Neuronal stem cell (in vitro differentiated cells): ENCODE results near the gene LMTK2. TPM values are rescaled to one million over a fixed set of nuclear protein-coding genes. Genes with fewer than 3 reads are reported as not detected.
A peak's percentile ranks its signal among the peaks of the same experiment; 100 is the strongest.

Source experiments
- DNase-seq: peaks from one replicate; pipeline ENCODE4 v3.0.0-alpha.2; 2013; ENCODE audit warnings: low spot score
- H2AFZ ChIP-seq: one replicate; pipeline ENCODE4 v1.6.1; 2013; ENCODE audit warnings: mild to moderate bottlenecking, low read length, inconsistent platforms
- H2AK5ac ChIP-seq: 2 replicates; pipeline ENCODE4 v1.6.1; 2013; ENCODE audit warnings: low read depth, mild to moderate bottlenecking, inconsistent platforms, low read length, moderate library complexity, mixed read lengths
- H2BK120ac ChIP-seq: 2 replicates; pipeline ENCODE4 v1.6.1; 2013; ENCODE audit warnings: low read depth, mild to moderate bottlenecking, inconsistent platforms, low read length, moderate library complexity, mixed read lengths
- H2BK12ac ChIP-seq: one replicate; pipeline ENCODE4 v1.6.1; 2013; ENCODE audit warnings: low read length, inconsistent platforms
- H2BK15ac ChIP-seq: 2 replicates; pipeline ENCODE4 v1.6.1; 2013; ENCODE audit warnings: mild to moderate bottlenecking, low read length, inconsistent platforms, mixed read lengths
- H2BK5ac ChIP-seq: one replicate; pipeline ENCODE4 v1.6.1; 2013; ENCODE audit warnings: inconsistent platforms, mild to moderate bottlenecking, low read length, moderate library complexity
- H3K14ac ChIP-seq: one replicate; pipeline ENCODE4 v1.6.1; 2013; ENCODE audit warnings: low read length, inconsistent platforms
- H3K18ac ChIP-seq: 2 replicates; pipeline ENCODE4 v1.6.1; 2013; ENCODE audit warnings: low read length, inconsistent platforms
- H3K23ac ChIP-seq: 2 replicates; pipeline ENCODE4 v1.6.1; 2013; ENCODE audit warnings: low read depth, mild to moderate bottlenecking, mixed read lengths, low read length, inconsistent platforms; ENCODE audit not compliant: poor library complexity
- H3K27ac ChIP-seq: replicated peaks from 3 replicates; pipeline ENCODE4 v1.5.1; 2013; ENCODE audit warnings: low read length, inconsistent platforms
- H3K27me3 ChIP-seq, 3 experiments: 2 replicates each; pipeline ENCODE4 v1.6.1; 2013; ENCODE audit warnings: low read length in 3 of 3, mild to moderate bottlenecking in 2 of 3, inconsistent platforms in 1 of 3, low read depth in 1 of 3, mixed read lengths in 1 of 3, moderate library complexity in 1 of 3; ENCODE audit not compliant: control insufficient read depth in 3 of 3, insufficient read depth in 3 of 3
- H3K36me3 ChIP-seq, 2 donors: replicated peaks in 1 of 2; 2 replicates each; pipeline ENCODE4 v1.6.1; 2013; ENCODE audit warnings: low read length in 2 of 2; ENCODE audit not compliant: control insufficient read depth in 2 of 2, insufficient read depth in 2 of 2
- H3K4ac ChIP-seq: 2 replicates; pipeline ENCODE4 v1.6.1; 2013; ENCODE audit warnings: inconsistent platforms, mild to moderate bottlenecking, low read length, moderate library complexity
- H3K4me1 ChIP-seq, 2 donors: 1 replicate in 1 of 2; 2 replicates in 1 of 2; pipeline ENCODE4 v1.6.1; 2013; ENCODE audit warnings: low read length in 2 of 2, low read depth in 1 of 2; ENCODE audit not compliant: control insufficient read depth in 2 of 2, insufficient read depth in 1 of 2
- H3K4me2 ChIP-seq: one replicate; pipeline ENCODE4 v1.6.1; 2013; ENCODE audit warnings: mild to moderate bottlenecking, low read length, inconsistent platforms; ENCODE audit not compliant: insufficient read depth, poor library complexity, severe bottlenecking
- H3K4me3 ChIP-seq, 2 donors: 2 replicates each; pipeline ENCODE4 v1.5.1; 2013; ENCODE audit warnings: low read length in 2 of 2, mild to moderate bottlenecking in 2 of 2, inconsistent platforms in 1 of 2, moderate library complexity in 1 of 2
- H3K79me1 ChIP-seq: one replicate; pipeline ENCODE4 v1.6.1; 2013; ENCODE audit warnings: low read depth, mild to moderate bottlenecking, inconsistent platforms, low read length, moderate library complexity
- H3K9ac ChIP-seq: one replicate; pipeline ENCODE4 v1.6.1; 2013; ENCODE audit warnings: mild to moderate bottlenecking, low read depth, low read length, inconsistent platforms; ENCODE audit not compliant: poor library complexity
- H3K9me3 ChIP-seq, 2 donors: replicated peaks in 1 of 2; 2 replicates each; pipeline versions ENCODE3 to v1.6.1; 2013; ENCODE audit warnings: low read length in 2 of 2, mild to moderate bottlenecking in 2 of 2, inconsistent platforms in 1 of 2, low read depth in 1 of 2, mixed read lengths in 1 of 2, moderate library complexity in 1 of 2; ENCODE audit not compliant: control insufficient read depth in 2 of 2, insufficient read depth in 1 of 2
- H4K8ac ChIP-seq: one replicate; pipeline ENCODE4 v1.6.1; 2013; ENCODE audit warnings: low read depth, mild to moderate bottlenecking, inconsistent platforms, low read length, moderate library complexity
- H4K91ac ChIP-seq: one replicate; pipeline ENCODE4 v1.6.1; 2013; ENCODE audit warnings: low read length, low read depth, mild to moderate bottlenecking, inconsistent platforms; ENCODE audit not compliant: poor library complexity
- WGBS, 2 donors: extraction: QIAGEN DNeasy Blood & Tissue Kit; methylation state at CpG; one replicate each; pipeline ENCODE4 v1.1.7; 2013; ENCODE audit warnings: missing lambda C conversion rate in 2 of 2, mixed read lengths in 1 of 2; ENCODE audit not compliant: insufficient read length in 2 of 2, insufficient replicate concordance in 1 of 2; ENCODE audit errors: extremely low coverage in 2 of 2; 5-methylcytosine and 5-hydroxymethylcytosine counted together
- polyA plus RNA-seq, 2 experiments: library from polyadenylated mRNA; stranded (reverse); fragments of 200-250 nt; gene quantifications; one replicate each; pipeline ENCODE4 v1.2.3, GENCODE V29; 2013

Gene LMTK2
- 6.7 TPM for polyA plus RNA-seq (2013, experiment 1 of 2)
- 7.3 TPM for polyA plus RNA-seq (2013, experiment 2 of 2)

DNA sequence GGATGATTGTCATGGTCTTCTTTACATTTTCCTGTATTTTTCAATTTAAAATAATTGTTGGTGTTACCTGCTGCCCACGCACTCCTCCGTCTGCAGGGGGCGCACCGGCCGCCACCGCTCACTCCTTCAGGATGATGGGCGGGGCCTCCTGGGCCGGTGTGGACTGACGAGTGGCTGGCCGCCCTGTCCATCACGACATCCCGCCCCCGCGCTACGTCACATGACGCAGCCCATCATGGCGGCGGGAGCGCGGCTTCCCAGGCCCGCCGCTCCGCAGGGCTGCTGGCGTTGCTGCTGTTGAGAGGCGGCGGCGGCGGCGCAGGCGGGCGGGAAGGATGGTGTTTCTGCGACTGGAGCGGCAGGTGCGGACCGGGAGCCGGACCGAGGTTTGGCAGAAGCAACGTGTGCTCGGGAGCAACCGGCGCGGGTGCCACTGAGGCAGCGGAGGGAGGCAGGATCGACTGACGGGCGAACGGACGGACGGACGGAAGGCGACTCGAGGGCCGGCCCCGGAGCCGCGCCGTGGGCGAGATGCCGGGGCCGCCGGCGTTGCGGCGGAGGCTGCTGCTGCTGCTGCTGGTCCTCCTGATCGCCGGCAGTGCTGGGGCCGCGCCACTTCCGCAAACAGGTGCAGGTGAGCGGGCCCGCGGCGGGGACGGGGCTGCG, at the start of gene LMTK2:
TSS of gene LMTK2 (plus strand) at position 216 of the 666 bp plus-strand sequence. CDS start at position 532, 316 bp downstream.
- no peak within 1 kb of the TSS for H2BK12ac ChIP-seq
- H2BK120ac ChIP-seq, result no peak within 1 kb of the TSS
- no CpG with 5 or more reads among the region's 75 CpGs for WGBS, 2 donors
- H3K36me3 ChIP-seq, result no peaks in the 10 kb centered on the region
- peaks cover 5% of the 10 kb centered on the region for H3K79me1 ChIP-seq
- peak within 1 kb of the TSS; percentile 65 for H3K4me2 ChIP-seq
- no peak within 1 kb of the TSS for H2BK15ac ChIP-seq
- H2BK5ac ChIP-seq, result no peak within 1 kb of the TSS
- H3K23ac ChIP-seq, result peak within 1 kb of the TSS; percentile 52
- no peak within 1 kb of the TSS for H3K27ac ChIP-seq
- H2AFZ ChIP-seq, result peak within 1 kb of the TSS; percentile 100
- H2AK5ac ChIP-seq, result peak within 1 kb of the TSS; percentile 69
- peak; percentile 94 for DNase-seq
- H4K91ac ChIP-seq, result no peak within 1 kb of the TSS
- no peaks in the 10 kb centered on the region for H3K27me3 ChIP-seq
- peak within 1 kb of the TSS; percentile 97 for H3K14ac ChIP-seq
- H3K18ac ChIP-seq, result peak within 1 kb of the TSS; percentile 97
- H3K9me3 ChIP-seq, result peaks cover 2 to 13% of the 10 kb centered on the region in 2 donors
- no peak within 1 kb of the TSS for H3K4ac ChIP-seq
- peak within 1 kb of the TSS; percentile 98 for H3K9ac ChIP-seq
- H4K8ac ChIP-seq, result peak within 1 kb of the TSS; percentile 79
- H3K4me1 ChIP-seq, result peaks cover 0 to 19% of the 10 kb centered on the region in 2 donors
- peak within 1 kb of the TSS; percentile 97 to 100 for H3K4me3 ChIP-seq

DNA sequence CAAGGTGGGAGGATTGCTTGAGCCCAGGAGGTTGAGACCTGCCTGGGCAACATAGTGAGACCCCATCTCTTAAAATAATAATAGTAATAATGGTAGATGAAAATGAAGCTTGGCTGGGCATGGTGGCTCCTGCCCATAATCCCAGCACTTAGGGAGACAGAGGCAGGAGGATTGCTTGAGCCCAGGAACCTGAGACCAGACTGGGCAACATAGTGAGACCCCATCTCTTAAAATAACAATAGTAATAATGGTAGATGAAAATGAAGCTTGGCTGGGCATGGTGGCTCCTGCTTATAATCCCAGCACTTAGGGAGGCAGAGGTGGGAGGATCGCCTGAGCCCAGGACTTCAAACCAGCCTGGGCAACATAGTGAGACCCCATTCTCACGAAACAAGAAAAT, 49.5 kb upstream of the LMTK2 start:
- Histone ChIP-seq H3K4me1 (no peaks in the 10 kb centered on the region), H2BK5ac (no peak overlapping the region), H3K18ac (no peak overlapping the region), H3K27ac (no peak overlapping the region), H2AK5ac (no peak overlapping the region), H2AFZ (no peak overlapping the region), H4K91ac (no peak overlapping the region), H3K36me3 (no peaks in the 10 kb centered on the region), H3K4ac (no peak overlapping the region), H3K9ac (no peak overlapping the region), H3K4me3 (no peak overlapping the region), H4K8ac (no peak overlapping the region), H3K9me3 (no peaks in the 10 kb centered on the region), H3K14ac (no peak overlapping the region), H2BK12ac (no peak overlapping the region), H3K4me2 (no peak overlapping the region), H3K27me3 (no peaks in the 10 kb centered on the region), H3K23ac (no peak overlapping the region), H2BK120ac (no peak overlapping the region), H3K79me1 (no peaks in the 10 kb centered on the region), H2BK15ac (no peak overlapping the region)
- no peak for DNase-seq
- no CpG with 5 or more reads among the region's 2 CpGs for WGBS, 2 donors

DNA sequence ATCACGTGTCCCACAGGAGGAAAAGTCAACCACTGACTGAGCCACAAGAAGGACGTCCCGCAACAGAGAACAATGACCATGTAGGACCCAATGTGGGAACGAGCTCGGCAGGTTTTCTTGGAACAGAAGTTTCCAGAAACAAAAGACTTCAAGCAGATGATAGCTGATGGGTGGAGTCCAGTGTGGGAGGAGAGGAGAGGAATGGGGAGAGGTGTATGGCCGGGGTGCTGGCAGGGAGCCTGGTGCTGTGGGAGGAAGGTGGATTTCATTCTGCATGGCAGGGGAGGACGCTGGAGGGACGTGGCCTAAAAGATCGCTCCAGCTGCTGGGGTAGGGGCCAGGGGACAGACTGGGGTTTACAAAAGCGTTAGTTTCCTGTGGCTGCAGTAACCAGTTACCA, 48.5 kb upstream of the LMTK2 start:
- no peaks in the 10 kb centered on the region for H3K4me1 ChIP-seq
- peak overlapping the region; percentile 7 for H4K8ac ChIP-seq
- no peak overlapping the region for H2BK5ac ChIP-seq
- H2BK15ac ChIP-seq, result no peak overlapping the region
- no peak overlapping the region for H4K91ac ChIP-seq
- no peaks in the 10 kb centered on the region for H3K27me3 ChIP-seq
- H2AK5ac ChIP-seq, result peak overlapping the region; percentile 64
- H3K18ac ChIP-seq, result no peak overlapping the region
- H3K9me3 ChIP-seq, result no peaks in the 10 kb centered on the region
- H3K4ac ChIP-seq, result no peak overlapping the region
- no CpG with 5 or more reads among the region's 10 CpGs for WGBS, 2 donors
- no peak overlapping the region for H3K23ac ChIP-seq
- no peak for DNase-seq
- H3K4me3 ChIP-seq, result no peak overlapping the region
- H2BK12ac ChIP-seq, result no peak overlapping the region
- H2BK120ac ChIP-seq, result no peak overlapping the region
- H3K9ac ChIP-seq, result peak overlapping the region; percentile 15
- no peak overlapping the region for H3K14ac ChIP-seq
- no peak overlapping the region for H2AFZ ChIP-seq
- H3K36me3 ChIP-seq, result no peaks in the 10 kb centered on the region
- no peak overlapping the region for H3K27ac ChIP-seq
- no peak overlapping the region for H3K4me2 ChIP-seq
- no peaks in the 10 kb centered on the region for H3K79me1 ChIP-seq

DNA sequence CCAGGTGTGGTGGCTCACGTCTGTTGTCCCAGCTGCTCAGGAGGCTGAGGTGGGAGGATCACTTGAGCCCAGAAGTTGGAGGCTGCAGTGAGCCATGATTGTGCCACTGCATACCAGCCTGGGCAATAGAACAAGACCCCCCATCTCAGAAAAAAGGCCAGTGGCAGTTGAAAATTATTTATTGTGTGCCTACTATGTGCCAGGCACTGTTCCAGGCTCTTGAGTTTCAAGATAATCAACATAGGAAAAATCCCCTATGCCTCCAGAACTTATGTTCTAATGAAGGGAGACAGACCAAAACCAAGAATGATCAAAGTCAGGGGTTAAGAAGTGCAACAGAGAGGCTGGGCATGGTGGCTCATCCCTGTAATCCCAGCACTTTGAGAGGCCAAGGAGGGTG, 42.4 kb upstream of the LMTK2 start:
- Histone ChIP-seq H3K36me3 (no peaks in the 10 kb centered on the region), H4K8ac (no peak overlapping the region), H3K18ac (no peak overlapping the region), H2BK12ac (no peak overlapping the region), H4K91ac (no peak overlapping the region), H2BK15ac (no peak overlapping the region), H3K4ac (no peak overlapping the region), H3K27me3 (no peaks in the 10 kb centered on the region), H2BK5ac (no peak overlapping the region), H2BK120ac (no peak overlapping the region), H3K14ac (no peak overlapping the region), H3K9ac (no peak overlapping the region), H3K27ac (no peak overlapping the region), H3K4me1 (no peaks in the 10 kb centered on the region), H2AFZ (no peak overlapping the region), H3K4me3 (no peak overlapping the region), H3K23ac (no peak overlapping the region), H3K4me2 (no peak overlapping the region), H3K79me1 (no peaks in the 10 kb centered on the region), H3K9me3 (peaks cover 0 to 3% of the 10 kb centered on the region in 2 donors), H2AK5ac (no peak overlapping the region)
- no peak for DNase-seq
- no CpG with 5 or more reads among the region's 1 CpG for WGBS, 2 donors
